ENCODE data around the gene USP13. TPM values are rescaled to one million over a fixed set of nuclear protein-coding genes. Genes with fewer than 3 reads are reported as not detected.

Gene USP13
- polyA plus RNA-seq, 3 donors: 0.31 to 1.6 (median 1.2) TPM

GRCh38 chr3:179788996-179789395 lies 136.2 kb downstream of the USP13 start:
- no peak overlapping the region for H3K27ac Mint-ChIP-seq
- TF ChIP-seq, protein P1, sequence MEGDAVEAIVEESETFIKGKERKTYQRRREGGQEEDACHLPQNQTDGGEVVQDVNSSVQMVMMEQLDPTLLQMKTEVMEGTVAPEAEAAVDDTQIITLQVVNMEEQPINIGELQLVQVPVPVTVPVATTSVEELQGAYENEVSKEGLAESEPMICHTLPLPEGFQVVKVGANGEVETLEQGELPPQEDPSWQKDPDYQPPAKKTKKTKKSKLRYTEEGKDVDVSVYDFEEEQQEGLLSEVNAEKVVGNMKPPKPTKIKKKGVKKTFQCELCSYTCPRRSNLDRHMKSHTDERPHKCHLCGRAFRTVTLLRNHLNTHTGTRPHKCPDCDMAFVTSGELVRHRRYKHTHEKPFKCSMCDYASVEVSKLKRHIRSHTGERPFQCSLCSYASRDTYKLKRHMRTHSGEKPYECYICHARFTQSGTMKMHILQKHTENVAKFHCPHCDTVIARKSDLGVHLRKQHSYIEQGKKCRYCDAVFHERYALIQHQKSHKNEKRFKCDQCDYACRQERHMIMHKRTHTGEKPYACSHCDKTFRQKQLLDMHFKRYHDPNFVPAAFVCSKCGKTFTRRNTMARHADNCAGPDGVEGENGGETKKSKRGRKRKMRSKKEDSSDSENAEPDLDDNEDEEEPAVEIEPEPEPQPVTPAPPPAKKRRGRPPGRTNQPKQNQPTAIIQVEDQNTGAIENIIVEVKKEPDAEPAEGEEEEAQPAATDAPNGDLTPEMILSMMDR (IDR thresholded peaks at IDR 0.05): no peak

GRCh38 chr3:179791793-179792192 lies 139.0 kb downstream of the USP13 start:
- H3K27me3 Mint-ChIP-seq (ENCODE audit: low read depth in 3 of 3): peaks cover 0 to 3% (median 2%) of the 10 kb centered on the region in 3 donors
- peaks cover 0 to 1% (median 0%) of the 10 kb centered on the region in 7 donors for H3K9me3 Mint-ChIP-seq
- Histone ChIP-seq H3K27ac (ENCODE audit: low read depth in 1 of 2, low read length in 2 of 2) (no peak overlapping the region), H3K4me1 (ENCODE audit: control insufficient read depth in 1 of 2, insufficient read depth in 2 of 2, low read length in 2 of 2) (no peaks in the 10 kb centered on the region), H4K20me1 (ENCODE audit: insufficient read depth, low read length) (no peaks in the 10 kb centered on the region), H2AFZ (ENCODE audit: insufficient read depth, low read depth, low read length, poor library complexity, severe bottlenecking) (no peak overlapping the region), H3K9me3 (replicated peaks in 1 of 2; ENCODE audit: control insufficient read depth in 1 of 2, insufficient read depth in 1 of 2, low read length in 2 of 2) (no peaks in the 10 kb centered on the region), H3K9ac (ENCODE audit: insufficient read depth, low read length, poor library complexity, severe bottlenecking) (no peak overlapping the region), H3K27me3 (ENCODE audit: control insufficient read depth in 2 of 2, insufficient read depth in 2 of 2, low read length in 2 of 2) (no peaks in the 10 kb centered on the region), H3K36me3 (replicated peaks in 1 of 2; ENCODE audit: control insufficient read depth in 1 of 2, insufficient read depth in 2 of 2, low read length in 2 of 2) (no peaks in the 10 kb centered on the region), H3K4me3 (replicated peaks in 1 of 3; ENCODE audit: low read depth in 2 of 3, low read length in 3 of 3) (no peak overlapping the region), H3K4me2 (replicated peaks; ENCODE audit: extremely low read depth, low read length, poor library complexity, severe bottlenecking) (no peak overlapping the region), H3K79me2 (ENCODE audit: insufficient read depth, low read length) (no peaks in the 10 kb centered on the region)
- WGBS (ENCODE audit: insufficient coverage): 94% methylated on average over 3 of the region's 3 CpGs
- TF ChIP-seq, protein P1 (IDR thresholded peaks at IDR 0.05): no peak
- no peak for DNase-seq
- no peaks in the 10 kb centered on the region for H3K4me1 Mint-ChIP-seq
- H3K4me3 Mint-ChIP-seq: no peak overlapping the region
- intact Hi-C loops (cut with micrococcal nuclease): no loop called here
- no peak overlapping the region for H3K27ac Mint-ChIP-seq
- H3K36me3 Mint-ChIP-seq: no peaks in the 10 kb centered on the region

More at GRCh38 chr3:179788996-179789395, 136.2 kb downstream of the USP13 start:
- Histone ChIP-seq H4K20me1 (ENCODE audit: insufficient read depth, low read length) (no peaks in the 10 kb centered on the region), H3K4me3 (replicated peaks in 1 of 3; ENCODE audit: low read depth in 2 of 3, low read length in 3 of 3) (no peak overlapping the region), H3K27me3 (ENCODE audit: control insufficient read depth in 2 of 2, insufficient read depth in 2 of 2, low read length in 2 of 2) (no peaks in the 10 kb centered on the region), H3K4me2 (replicated peaks; ENCODE audit: extremely low read depth, low read length, poor library complexity, severe bottlenecking) (no peak overlapping the region), H3K36me3 (replicated peaks in 1 of 2; ENCODE audit: control insufficient read depth in 1 of 2, insufficient read depth in 2 of 2, low read length in 2 of 2) (no peaks in the 10 kb centered on the region), H3K9me3 (replicated peaks in 1 of 2; ENCODE audit: control insufficient read depth in 1 of 2, insufficient read depth in 1 of 2, low read length in 2 of 2) (no peaks in the 10 kb centered on the region), H3K4me1 (ENCODE audit: control insufficient read depth in 1 of 2, insufficient read depth in 2 of 2, low read length in 2 of 2) (no peaks in the 10 kb centered on the region), H3K79me2 (ENCODE audit: insufficient read depth, low read length) (no peaks in the 10 kb centered on the region), H3K9ac (ENCODE audit: insufficient read depth, low read length, poor library complexity, severe bottlenecking) (no peak overlapping the region), H2AFZ (ENCODE audit: insufficient read depth, low read depth, low read length, poor library complexity, severe bottlenecking) (no peak overlapping the region), H3K27ac (ENCODE audit: low read depth in 1 of 2, low read length in 2 of 2) (no peak overlapping the region)
- 100% methylated on average over 1 of the region's 1 CpG for WGBS (ENCODE audit: insufficient coverage)
- intact Hi-C loops (cut with micrococcal nuclease): no loop called here
- Mint-ChIP-seq H3K4me3 (no peak overlapping the region), H3K36me3 (no peaks in the 10 kb centered on the region), H3K27me3 (ENCODE audit: low read depth in 3 of 3) (peaks cover 0 to 3% (median 2%) of the 10 kb centered on the region in 3 donors), H3K9me3 (peaks cover 0 to 1% (median 0%) of the 10 kb centered on the region in 7 donors), H3K4me1 (no peaks in the 10 kb centered on the region)
- no peak for DNase-seq
